GM12878 (cell line): ENCODE results near the gene FRS3. TPM values are rescaled to one million over a fixed set of nuclear protein-coding genes. Genes with fewer than 3 reads are reported as not detected.

Experiments used
- CREM ChIP-seq: IDR thresholded peaks from 2 replicates; pipeline ENCODE4 v1.6.1; 2014; ENCODE audit warnings: antibody characterized with exemption, low read depth
- DPF2 ChIP-seq: fragments of 450-650 bp; IDR thresholded peaks from 2 replicates; pipeline ENCODE4 v1.6.1; 2017; ENCODE audit warnings: mild to moderate bottlenecking
- EP300 ChIP-seq, 2 experiments: fragments of 150-350 bp in 1 of 2; IDR thresholded peaks; 2 replicates each; pipeline ENCODE4 v1.6.1; 2011 to 2012; ENCODE audit warnings: low read depth in 2 of 2, low read length in 2 of 2, borderline replicate concordance in 1 of 2, improper control_type of control experiment in 1 of 2, inconsistent platforms in 1 of 2; ENCODE audit not compliant: control insufficient read depth in 1 of 2
- ESRRA ChIP-seq: IDR thresholded peaks from 2 replicates; pipeline ENCODE4 v1.6.1; 2012; ENCODE audit warnings: mild to moderate bottlenecking, low read length, improper control_type of control experiment
- GATAD2B ChIP-seq: fragments of 450-650 bp; conservative IDR thresholded peaks from 2 replicates; pipeline ENCODE4 v1.6.1; 2017; ENCODE audit warnings: low read depth, mild to moderate bottlenecking, moderate library complexity
- IKZF2 ChIP-seq, 2 experiments: fragments of 450-650 bp; IDR thresholded peaks; 2 replicates each; pipeline ENCODE4 v1.6.1; 2017; ENCODE audit warnings: mild to moderate bottlenecking in 2 of 2, moderate library complexity in 2 of 2
- JUND ChIP-seq: IDR thresholded peaks from 2 replicates; pipeline ENCODE4 v1.6.1; 2012; ENCODE audit warnings: low read depth, mild to moderate bottlenecking, low read length, improper control_type of control experiment, moderate library complexity
- PAX5 ChIP-seq: IDR thresholded peaks from 2 replicates; pipeline ENCODE4 v1.6.1; 2011; ENCODE audit warnings: low read depth, low read length, borderline replicate concordance
- RB1 ChIP-seq: fragments of 450-650 bp; formaldehyde crosslinking; IDR thresholded peaks from 2 replicates; pipeline ENCODE4 v1.6.1; 2017; ENCODE audit warnings: mild to moderate bottlenecking, borderline replicate concordance
- STAT3 ChIP-seq: IDR thresholded peaks from 2 replicates; pipeline ENCODE4 v1.6.1; 2011; ENCODE audit warnings: low read depth, low read length, improper control_type of control experiment
- YY1 ChIP-seq: IDR thresholded peaks from 2 replicates; pipeline ENCODE4 v1.6.1; 2011; ENCODE audit warnings: low read depth, mild to moderate bottlenecking, low read length
- ZNF274 ChIP-seq: IDR thresholded peaks from one replicate; pipeline ENCODE4 v1.8.0; 2011; ENCODE audit not compliant: insufficient read length, insufficient read depth
- polyA plus RNA-seq, 11 experiments: library from polyadenylated mRNA; depleted of rRNA in 4 of 11; unstranded in 6 of 11; stranded (reverse) in 5 of 11; fragments of >200 nt; fragmentation: Nextera tagmentation in 4 of 11; fragmentation: Illumina TruSeq in 1 of 11; extraction: Ambion mirVana in 4 of 11; extraction: Trizol in 1 of 11; gene quantifications; 1 replicate in 1 of 11; 2 replicates in 10 of 11; pipeline versions ENCODE4 v1.2.1 to v1.2.3, GENCODE V29; 2011 to 2016; ENCODE audit warnings: inconsistent platforms in 2 of 11, missing spikeins in 2 of 11, low read depth in 1 of 11
- total RNA-seq, 4 experiments: library from RNA; depleted of rRNA in 3 of 4; stranded (reverse); fragments of >200 nt in 3 of 4; fragmentation: Illumina TruSeq in 1 of 4; extraction: Trizol in 1 of 4; gene quantifications; 2 replicates each; pipeline versions ENCODE4 v1.2.1 to v1.2.3, GENCODE V29; 2013 to 2021
- TF ChIP-seq, protein P1 (sequence below): fragments of 450-650 bp; formaldehyde crosslinking; IDR thresholded peaks from 2 replicates; pipeline ENCODE4 v1.5.0; 2022; ENCODE audit warnings: mild to moderate bottlenecking, missing genetic modification characterization
- TF ChIP-seq, protein P2 (sequence below): fragments of 150-350 bp; IDR thresholded peaks from 2 replicates; pipeline ENCODE4 v1.6.1; 2014; ENCODE audit warnings: mild to moderate bottlenecking, low read depth, low read length
- TF ChIP-seq, protein P3 (sequence below): IDR thresholded peaks from 2 replicates; pipeline ENCODE4 v1.6.1; 2012; ENCODE audit warnings: low read length, inconsistent platforms
- TF ChIP-seq, protein P4 (sequence below), 3 experiments: IDR thresholded peaks in 2 of 3; conservative IDR thresholded peaks in 1 of 3; 2 replicates each; pipeline ENCODE4 v1.5.1; 2011; ENCODE audit warnings: low read depth in 3 of 3, low read length in 3 of 3, mild to moderate bottlenecking in 3 of 3, control low read depth in 2 of 3, moderate library complexity in 2 of 3, inconsistent platforms in 1 of 3, mixed read lengths in 1 of 3; ENCODE audit not compliant: control insufficient read depth in 2 of 3, insufficient read depth in 1 of 3; ENCODE audit errors: extremely low read depth in 1 of 3
- TF ChIP-seq, protein P5 (sequence below): IDR thresholded peaks from 2 replicates; pipeline ENCODE4 v1.6.1; 2011; ENCODE audit warnings: low read depth, mild to moderate bottlenecking, low read length, moderate library complexity, borderline replicate concordance; ENCODE audit errors: extremely low read depth

The FRS3 gene
- total and polyA plus RNA-seq, 10 of the 15 experiments (the other 5 are each of a cell fraction or from before 2014, with no cell fraction given): 0.05 to 3.4 (median 1.5) TPM

DNA sequence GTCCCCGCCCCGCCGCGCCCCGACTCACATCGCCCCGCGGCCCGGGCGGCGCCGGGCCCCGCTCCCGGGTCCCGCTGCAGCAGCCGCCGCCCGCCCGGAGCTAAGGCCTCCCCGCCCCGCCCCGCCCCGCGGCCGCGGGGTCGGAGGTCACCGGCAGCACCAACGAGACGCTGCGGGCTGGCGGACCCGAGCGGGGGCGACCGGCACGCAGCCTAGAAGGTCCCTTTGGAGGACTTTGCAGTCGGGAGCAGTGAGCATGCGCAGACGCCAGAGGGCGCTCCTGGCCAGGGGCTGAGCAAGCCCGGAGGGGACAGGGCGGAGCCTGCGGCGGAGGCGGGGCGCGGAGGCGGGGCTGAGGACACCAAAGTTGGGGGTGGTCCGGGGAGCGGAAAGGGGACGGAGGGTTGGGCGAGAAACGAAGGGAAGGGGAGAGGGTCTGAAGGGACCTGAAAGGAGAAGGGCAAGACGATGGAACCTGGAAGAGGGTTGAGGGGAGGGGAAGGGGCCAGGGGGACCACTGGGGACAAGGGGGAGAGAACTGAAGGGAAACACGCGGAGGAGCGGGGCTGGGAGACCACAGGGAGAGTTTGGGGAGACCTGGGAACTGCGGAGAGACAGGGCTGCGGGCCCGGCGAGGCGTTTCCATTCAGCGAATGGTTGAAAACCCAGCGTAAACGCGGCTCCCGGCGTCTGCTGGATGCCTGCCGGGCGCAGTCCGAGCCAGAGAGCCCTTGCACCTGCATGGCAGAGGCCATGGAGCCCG is at the start of gene FRS3 (continued):
- TF ChIP-seq, protein P1, sequence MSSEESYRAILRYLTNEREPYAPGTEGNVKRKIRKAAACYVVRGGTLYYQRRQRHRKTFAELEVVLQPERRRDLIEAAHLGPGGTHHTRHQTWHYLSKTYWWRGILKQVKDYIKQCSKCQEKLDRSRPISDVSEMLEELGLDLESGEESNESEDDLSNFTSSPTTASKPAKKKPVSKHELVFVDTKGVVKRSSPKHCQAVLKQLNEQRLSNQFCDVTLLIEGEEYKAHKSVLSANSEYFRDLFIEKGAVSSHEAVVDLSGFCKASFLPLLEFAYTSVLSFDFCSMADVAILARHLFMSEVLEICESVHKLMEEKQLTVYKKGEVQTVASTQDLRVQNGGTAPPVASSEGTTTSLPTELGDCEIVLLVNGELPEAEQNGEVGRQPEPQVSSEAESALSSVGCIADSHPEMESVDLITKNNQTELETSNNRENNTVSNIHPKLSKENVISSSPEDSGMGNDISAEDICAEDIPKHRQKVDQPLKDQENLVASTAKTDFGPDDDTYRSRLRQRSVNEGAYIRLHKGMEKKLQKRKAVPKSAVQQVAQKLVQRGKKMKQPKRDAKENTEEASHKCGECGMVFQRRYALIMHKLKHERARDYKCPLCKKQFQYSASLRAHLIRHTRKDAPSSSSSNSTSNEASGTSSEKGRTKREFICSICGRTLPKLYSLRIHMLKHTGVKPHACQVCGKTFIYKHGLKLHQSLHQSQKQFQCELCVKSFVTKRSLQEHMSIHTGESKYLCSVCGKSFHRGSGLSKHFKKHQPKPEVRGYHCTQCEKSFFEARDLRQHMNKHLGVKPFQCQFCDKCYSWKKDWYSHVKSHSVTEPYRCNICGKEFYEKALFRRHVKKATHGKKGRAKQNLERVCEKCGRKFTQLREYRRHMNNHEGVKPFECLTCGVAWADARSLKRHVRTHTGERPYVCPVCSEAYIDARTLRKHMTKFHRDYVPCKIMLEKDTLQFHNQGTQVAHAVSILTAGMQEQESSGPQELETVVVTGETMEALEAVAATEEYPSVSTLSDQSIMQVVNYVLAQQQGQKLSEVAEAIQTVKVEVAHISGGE (CRISPR knock-in tag): no peak
- no peak for TF ChIP-seq DPF2
- TF ChIP-seq ESRRA: peak; percentile 82; the same call in 1 of the 2 replicates
- no peak for TF ChIP-seq PAX5
- TF ChIP-seq, protein P2, sequence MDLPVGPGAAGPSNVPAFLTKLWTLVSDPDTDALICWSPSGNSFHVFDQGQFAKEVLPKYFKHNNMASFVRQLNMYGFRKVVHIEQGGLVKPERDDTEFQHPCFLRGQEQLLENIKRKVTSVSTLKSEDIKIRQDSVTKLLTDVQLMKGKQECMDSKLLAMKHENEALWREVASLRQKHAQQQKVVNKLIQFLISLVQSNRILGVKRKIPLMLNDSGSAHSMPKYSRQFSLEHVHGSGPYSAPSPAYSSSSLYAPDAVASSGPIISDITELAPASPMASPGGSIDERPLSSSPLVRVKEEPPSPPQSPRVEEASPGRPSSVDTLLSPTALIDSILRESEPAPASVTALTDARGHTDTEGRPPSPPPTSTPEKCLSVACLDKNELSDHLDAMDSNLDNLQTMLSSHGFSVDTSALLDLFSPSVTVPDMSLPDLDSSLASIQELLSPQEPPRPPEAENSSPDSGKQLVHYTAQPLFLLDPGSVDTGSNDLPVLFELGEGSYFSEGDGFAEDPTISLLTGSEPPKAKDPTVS: no peak
- TF ChIP-seq IKZF2 (IDR thresholded peaks at IDR 0.05): no peak
- TF ChIP-seq ZNF274: no peak
- TF ChIP-seq EP300 (IDR thresholded peaks at IDR 0.05; ENCODE audit: borderline replicate concordance in 1 of 2, control insufficient read depth in 1 of 2, low read depth in 2 of 2, low read length in 2 of 2): 0 out of 4 replicates have a peak, but pooled peaks of 1 of the 2 experiments have one; percentile 30
- TF ChIP-seq YY1: peak; percentile 79
- peak; percentile 54; the same call in 1 of the 2 replicates for TF ChIP-seq CREM
- peak; percentile 68; the same call in 1 of the 2 replicates for TF ChIP-seq RB1
- TF ChIP-seq, protein P3, sequence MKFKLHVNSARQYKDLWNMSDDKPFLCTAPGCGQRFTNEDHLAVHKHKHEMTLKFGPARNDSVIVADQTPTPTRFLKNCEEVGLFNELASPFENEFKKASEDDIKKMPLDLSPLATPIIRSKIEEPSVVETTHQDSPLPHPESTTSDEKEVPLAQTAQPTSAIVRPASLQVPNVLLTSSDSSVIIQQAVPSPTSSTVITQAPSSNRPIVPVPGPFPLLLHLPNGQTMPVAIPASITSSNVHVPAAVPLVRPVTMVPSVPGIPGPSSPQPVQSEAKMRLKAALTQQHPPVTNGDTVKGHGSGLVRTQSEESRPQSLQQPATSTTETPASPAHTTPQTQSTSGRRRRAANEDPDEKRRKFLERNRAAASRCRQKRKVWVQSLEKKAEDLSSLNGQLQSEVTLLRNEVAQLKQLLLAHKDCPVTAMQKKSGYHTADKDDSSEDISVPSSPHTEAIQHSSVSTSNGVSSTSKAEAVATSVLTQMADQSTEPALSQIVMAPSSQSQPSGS: no peak
- TF ChIP-seq GATAD2B: no peak
- TF ChIP-seq, protein P4, sequence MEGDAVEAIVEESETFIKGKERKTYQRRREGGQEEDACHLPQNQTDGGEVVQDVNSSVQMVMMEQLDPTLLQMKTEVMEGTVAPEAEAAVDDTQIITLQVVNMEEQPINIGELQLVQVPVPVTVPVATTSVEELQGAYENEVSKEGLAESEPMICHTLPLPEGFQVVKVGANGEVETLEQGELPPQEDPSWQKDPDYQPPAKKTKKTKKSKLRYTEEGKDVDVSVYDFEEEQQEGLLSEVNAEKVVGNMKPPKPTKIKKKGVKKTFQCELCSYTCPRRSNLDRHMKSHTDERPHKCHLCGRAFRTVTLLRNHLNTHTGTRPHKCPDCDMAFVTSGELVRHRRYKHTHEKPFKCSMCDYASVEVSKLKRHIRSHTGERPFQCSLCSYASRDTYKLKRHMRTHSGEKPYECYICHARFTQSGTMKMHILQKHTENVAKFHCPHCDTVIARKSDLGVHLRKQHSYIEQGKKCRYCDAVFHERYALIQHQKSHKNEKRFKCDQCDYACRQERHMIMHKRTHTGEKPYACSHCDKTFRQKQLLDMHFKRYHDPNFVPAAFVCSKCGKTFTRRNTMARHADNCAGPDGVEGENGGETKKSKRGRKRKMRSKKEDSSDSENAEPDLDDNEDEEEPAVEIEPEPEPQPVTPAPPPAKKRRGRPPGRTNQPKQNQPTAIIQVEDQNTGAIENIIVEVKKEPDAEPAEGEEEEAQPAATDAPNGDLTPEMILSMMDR (IDR thresholded peaks at IDR 0.05 in 2 of 3, conservative IDR thresholded peaks at IDR 0.05 in 1 of 3; ENCODE audit: control insufficient read depth in 2 of 3, extremely low read depth in 1 of 3, insufficient read depth in 1 of 3, low read depth in 3 of 3, low read length in 3 of 3): peak; percentile 94 to 99 (median 97); a peak in 5 of 6 replicates
- no peak for TF ChIP-seq STAT3
- TF ChIP-seq, protein P5, sequence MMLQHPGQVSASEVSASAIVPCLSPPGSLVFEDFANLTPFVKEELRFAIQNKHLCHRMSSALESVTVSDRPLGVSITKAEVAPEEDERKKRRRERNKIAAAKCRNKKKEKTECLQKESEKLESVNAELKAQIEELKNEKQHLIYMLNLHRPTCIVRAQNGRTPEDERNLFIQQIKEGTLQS: no peak
- no peak for TF ChIP-seq JUND
